GM12878 (cell line): ENCODE measurements around the gene HINT3. TPM values are rescaled to one million over a fixed set of nuclear protein-coding genes. Genes with fewer than 3 reads are reported as not detected.

Source experiments
- ASH2L ChIP-seq: fragments of 300-600, 200-600 bp; sonication (generic); IDR thresholded peaks from 2 replicates; pipeline ENCODE4 v1.6.1; 2017; ENCODE audit warnings: low read depth, mild to moderate bottlenecking, borderline replicate concordance
- ATF7 ChIP-seq: fragments of 450-650 bp; IDR thresholded peaks from 2 replicates; pipeline ENCODE4 v1.6.1; 2016; ENCODE audit warnings: low read depth, mild to moderate bottlenecking
- BACH1 ChIP-seq: fragments of 450-650 bp; IDR thresholded peaks from 2 replicates; pipeline ENCODE4 v1.6.1; 2017; ENCODE audit warnings: mild to moderate bottlenecking, borderline replicate concordance
- CBFB ChIP-seq: IDR thresholded peaks from 2 replicates; pipeline ENCODE4 v1.6.1; 2016; ENCODE audit warnings: antibody characterized with exemption, low read depth
- CEBPB ChIP-seq, 2 experiments: fragments of 150-350 bp in 1 of 2; IDR thresholded peaks; 2 replicates each; pipeline ENCODE4 v1.6.1; 2012 to 2014; ENCODE audit warnings: low read depth in 2 of 2, low read length in 2 of 2, borderline replicate concordance in 1 of 2, inconsistent platforms in 1 of 2
- CEBPZ ChIP-seq: fragments of 150-350 bp; IDR thresholded peaks from 2 replicates; pipeline ENCODE4 v1.6.1; 2016; ENCODE audit warnings: low read depth, low read length
- CREM ChIP-seq: IDR thresholded peaks from 2 replicates; pipeline ENCODE4 v1.6.1; 2014; ENCODE audit warnings: antibody characterized with exemption, low read depth
- EP300 ChIP-seq, 2 experiments: fragments of 150-350 bp in 1 of 2; IDR thresholded peaks; 2 replicates each; pipeline ENCODE4 v1.6.1; 2011 to 2012; ENCODE audit warnings: low read depth in 2 of 2, low read length in 2 of 2, borderline replicate concordance in 1 of 2, improper control_type of control experiment in 1 of 2, inconsistent platforms in 1 of 2; ENCODE audit not compliant: control insufficient read depth in 1 of 2
- ETV6 ChIP-seq, 2 experiments: fragments of 450-650 bp in 1 of 2; IDR thresholded peaks in 1 of 2; conservative IDR thresholded peaks in 1 of 2; 2 replicates each; pipeline ENCODE4 v1.6.1; 2014; ENCODE audit warnings: antibody characterized with exemption in 1 of 2, borderline replicate concordance in 1 of 2, low read depth in 1 of 2, mild to moderate bottlenecking in 1 of 2, moderate library complexity in 1 of 2
- FOXK2 ChIP-seq: fragments of 450-650 bp; IDR thresholded peaks from 2 replicates; pipeline ENCODE4 v1.6.1; 2017; ENCODE audit warnings: mild to moderate bottlenecking, moderate library complexity
- HDGF ChIP-seq: fragments of 450-650 bp; IDR thresholded peaks from 2 replicates; pipeline ENCODE4 v1.6.1; 2016; ENCODE audit warnings: antibody characterized with exemption
- IKZF2 ChIP-seq, 2 experiments: fragments of 450-650 bp; IDR thresholded peaks; 2 replicates each; pipeline ENCODE4 v1.6.1; 2017; ENCODE audit warnings: mild to moderate bottlenecking in 2 of 2, moderate library complexity in 2 of 2
- IRF4 ChIP-seq: IDR thresholded peaks from 2 replicates; pipeline ENCODE4 v1.6.1; 2011; ENCODE audit warnings: low read depth, low read length
- KDM1A ChIP-seq: fragments of 200-600 bp; sonication (generic); IDR thresholded peaks from 2 replicates; pipeline ENCODE4 v1.6.1; 2016; ENCODE audit warnings: borderline replicate concordance
- MAX ChIP-seq: IDR thresholded peaks from 2 replicates; pipeline ENCODE4 v1.6.1; 2012; ENCODE audit warnings: low read depth, low read length, improper control_type of control experiment
- MEF2B ChIP-seq: fragments of 450-650 bp; IDR thresholded peaks from 2 replicates; pipeline ENCODE4 v1.6.1; 2018; ENCODE audit warnings: mild to moderate bottlenecking, moderate library complexity; ENCODE audit not compliant: partially characterized antibody, poor library complexity, severe bottlenecking
- MTA3 ChIP-seq: IDR thresholded peaks from 2 replicates; pipeline ENCODE4 v1.6.1; 2012; ENCODE audit warnings: low read length, inconsistent platforms, borderline replicate concordance
- NFIC ChIP-seq: IDR thresholded peaks from 2 replicates; pipeline ENCODE4 v1.6.1; 2012; ENCODE audit warnings: low read depth, mild to moderate bottlenecking, inconsistent platforms, low read length, moderate library complexity
- NFYA ChIP-seq: IDR thresholded peaks from 2 replicates; pipeline ENCODE4 v1.6.1; 2011; ENCODE audit warnings: low read depth, mild to moderate bottlenecking, low read length, improper control_type of control experiment, borderline replicate concordance
- NR2C1 ChIP-seq: fragments of 450-650 bp; IDR thresholded peaks from 2 replicates; pipeline ENCODE4 v1.6.1; 2017; ENCODE audit warnings: antibody characterized with exemption, mild to moderate bottlenecking, moderate library complexity
- NR2F1 ChIP-seq: fragments of 450-650 bp; conservative IDR thresholded peaks from 2 replicates; pipeline ENCODE4 v1.6.1; 2017; ENCODE audit warnings: mild to moderate bottlenecking
- PML ChIP-seq: IDR thresholded peaks from 2 replicates; pipeline ENCODE4 v1.6.1; 2012; ENCODE audit warnings: low read length, inconsistent platforms
- POLR2AphosphoS2 ChIP-seq: IDR thresholded peaks from 2 replicates; pipeline ENCODE4 v1.6.1; 2011; ENCODE audit warnings: low read depth, mild to moderate bottlenecking, low read length, improper control_type of control experiment, moderate library complexity
- POU2F2 ChIP-seq: IDR thresholded peaks from 3 replicates; pipeline ENCODE4 v1.6.1; 2011; ENCODE audit warnings: low read depth, mild to moderate bottlenecking, low read length, borderline replicate concordance
- RUNX3 ChIP-seq: IDR thresholded peaks from 2 replicates; pipeline ENCODE4 v1.6.1; 2012; ENCODE audit warnings: low read length, inconsistent platforms
- SMAD5 ChIP-seq: IDR thresholded peaks from 2 replicates; pipeline ENCODE4 v1.6.1; 2016; ENCODE audit warnings: antibody characterized with exemption, low read depth
- SMARCA5 ChIP-seq: fragments of 450-650 bp; IDR thresholded peaks from 2 replicates; pipeline ENCODE4 v1.6.1; 2017; ENCODE audit warnings: mild to moderate bottlenecking
- TAF1 ChIP-seq: IDR thresholded peaks from 2 replicates; pipeline ENCODE4 v1.6.1; 2011; ENCODE audit warnings: mild to moderate bottlenecking, low read depth, low read length, borderline replicate concordance
- ZNF384 ChIP-seq: IDR thresholded peaks from 2 replicates; pipeline ENCODE4 v1.6.1; 2012; ENCODE audit warnings: low read depth, mild to moderate bottlenecking, low read length, improper control_type of control experiment, borderline replicate concordance
- ZSCAN29 ChIP-seq: fragments of 450-650 bp; IDR thresholded peaks from 2 replicates; pipeline ENCODE4 v1.6.1; 2017; ENCODE audit warnings: mild to moderate bottlenecking, moderate library complexity
- polyA plus RNA-seq, 11 experiments: library from polyadenylated mRNA; depleted of rRNA in 4 of 11; unstranded in 6 of 11; stranded (reverse) in 5 of 11; fragments of >200 nt; fragmentation: Nextera tagmentation in 4 of 11; fragmentation: Illumina TruSeq in 1 of 11; extraction: Ambion mirVana in 4 of 11; extraction: Trizol in 1 of 11; gene quantifications; 1 replicate in 1 of 11; 2 replicates in 10 of 11; pipeline versions ENCODE4 v1.2.1 to v1.2.3, GENCODE V29; 2011 to 2016; ENCODE audit warnings: inconsistent platforms in 2 of 11, missing spikeins in 2 of 11, low read depth in 1 of 11
- total RNA-seq, 4 experiments: library from RNA; depleted of rRNA in 3 of 4; stranded (reverse); fragments of >200 nt in 3 of 4; fragmentation: Illumina TruSeq in 1 of 4; extraction: Trizol in 1 of 4; gene quantifications; 2 replicates each; pipeline versions ENCODE4 v1.2.1 to v1.2.3, GENCODE V29; 2013 to 2021

The HINT3 gene
- total and polyA plus RNA-seq, 10 of the 15 experiments (the other 5 are each of a cell fraction or from before 2014, with no cell fraction given) = 0.72 to 9.1 (median 5.4) TPM

GRCh38 chr6:125986301-125987025 is 29.9 kb downstream of the HINT3 start, which contains the start of gene TRMT11 (continued):
- TF ChIP-seq CEBPB (IDR thresholded peaks at IDR 0.05; ENCODE audit: borderline replicate concordance in 1 of 2, low read depth in 2 of 2, low read length in 2 of 2) = no peak
- no peak for TF ChIP-seq NFIC
- TF ChIP-seq HDGF = peak; percentile 85; the same call in 1 of the 2 replicates
- TF ChIP-seq TAF1 = peak; percentile 94
- peak; percentile 8 for TF ChIP-seq MEF2B
- peak in 1 of 2 experiments; percentile 32; a peak in 1 of 4 replicates for TF ChIP-seq ETV6 (conservative IDR thresholded peaks at IDR 0.05 in 1 of 2, IDR thresholded peaks at IDR 0.05 in 1 of 2; ENCODE audit: borderline replicate concordance in 1 of 2, low read depth in 1 of 2)
- 0 out of 4 replicates have a peak, but pooled peaks of 1 of the 2 experiments have one; percentile 34 for TF ChIP-seq EP300 (IDR thresholded peaks at IDR 0.05; ENCODE audit: borderline replicate concordance in 1 of 2, control insufficient read depth in 1 of 2, low read depth in 2 of 2, low read length in 2 of 2)
- no peak for TF ChIP-seq KDM1A
- TF ChIP-seq RUNX3 = no peak
- TF ChIP-seq ASH2L = no peak
- peak; percentile 91 for TF ChIP-seq PML
- 0 out of 2 replicates have a peak, but pooled peaks have one; percentile 72 for TF ChIP-seq CBFB
- TF ChIP-seq FOXK2 = no peak
- TF ChIP-seq NR2C1 = no peak
- no peak; the same call in 1 of the 2 replicates for TF ChIP-seq NR2F1
- TF ChIP-seq CREM = 0 out of 2 replicates have a peak, but pooled peaks have one; percentile 51
- peak; percentile 80 for TF ChIP-seq POLR2AphosphoS2
- TF ChIP-seq BACH1 = peak; percentile 18; the same call in 1 of the 2 replicates
- no peak; the same call in 1 of the 2 replicates for TF ChIP-seq MTA3
- peak; percentile 79 to 83 for TF ChIP-seq IKZF2 (IDR thresholded peaks at IDR 0.05)
- TF ChIP-seq SMAD5 = peak; percentile 93
- TF ChIP-seq MAX = no peak; the same call in 1 of the 2 replicates
- TF ChIP-seq SMARCA5 = no peak
- no peak for TF ChIP-seq IRF4
- no peak for TF ChIP-seq ZNF384
- TF ChIP-seq NFYA = no peak
- TF ChIP-seq ZSCAN29 = no peak
- TF ChIP-seq POU2F2 = peak; percentile 48; the same call in 1 of the 3 replicates
- TF ChIP-seq CEBPZ = no peak
- no peak for TF ChIP-seq ATF7
